ENCODE data around the gene RPS15.

RPS15 gene

DNA sequence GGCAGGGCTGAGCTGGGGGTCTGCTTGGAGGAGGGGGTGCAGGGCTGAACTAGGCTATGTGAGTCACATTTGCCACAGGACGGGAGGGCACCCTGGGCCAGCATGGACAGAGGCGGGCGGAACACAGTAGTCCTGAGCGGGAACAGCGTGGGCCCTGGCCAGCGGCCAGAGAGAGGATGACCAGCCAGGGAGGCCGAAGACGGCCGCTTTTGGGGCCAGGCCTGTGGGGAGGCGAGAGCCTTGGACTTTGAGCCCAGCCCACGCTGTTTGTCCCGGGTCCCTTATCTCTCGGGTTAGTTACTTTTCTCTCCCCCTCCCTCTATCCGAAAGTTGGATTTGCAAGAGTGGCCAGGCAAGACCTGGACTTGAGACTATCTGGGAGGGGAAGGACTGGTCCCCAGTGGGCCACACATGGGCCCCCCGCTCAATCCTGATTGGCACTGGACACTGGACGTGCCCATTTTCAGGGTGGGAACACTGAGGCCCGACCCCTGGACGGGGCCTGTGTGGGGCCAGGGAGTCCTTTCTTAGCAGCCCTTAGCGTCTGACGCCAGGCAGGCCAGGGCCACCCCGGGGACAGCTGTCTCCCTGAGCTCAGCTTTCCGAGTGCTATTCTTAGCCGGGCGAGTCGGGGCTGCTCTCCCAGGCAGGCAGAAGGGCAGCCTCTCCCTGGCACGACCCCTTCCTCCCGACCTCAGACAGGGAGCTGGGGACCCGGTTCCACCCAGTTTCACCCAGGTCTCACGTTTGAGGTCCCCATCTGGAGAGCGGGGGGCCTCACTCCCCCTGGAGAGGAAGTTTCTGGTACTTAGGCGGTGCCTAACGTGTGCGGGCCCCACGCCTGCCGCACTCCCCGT lies 37.7 kb upstream of the RPS15 start:
- Histone ChIP-seq H3K27ac (no peak overlapping the region), H3K36me3 (ENCODE audit: insufficient read depth, low read length) (no peaks in the 10 kb centered on the region), H3K4me3 (peak overlapping the region; percentile 90), H3K9ac (ENCODE audit: insufficient read length) (peak overlapping the region; percentile 78), H3K9me3 (ENCODE audit: low read depth, low read length) (no peaks in the 10 kb centered on the region)
- TF ChIP-seq FOXP2 (optimal IDR thresholded peaks at IDR 0.05; ENCODE audit: control extremely low read depth, extremely low read length, insufficient read depth) (no peak), POLR2AphosphoS5 (IDR thresholded peaks at IDR 0.05; ENCODE audit: borderline replicate concordance, low read depth, low read length) (no peak), EZH2 (IDR thresholded peaks at IDR 0.05) (no peak)
- DNase-seq (ENCODE audit: low read depth, low spot score): no peak

DNA sequence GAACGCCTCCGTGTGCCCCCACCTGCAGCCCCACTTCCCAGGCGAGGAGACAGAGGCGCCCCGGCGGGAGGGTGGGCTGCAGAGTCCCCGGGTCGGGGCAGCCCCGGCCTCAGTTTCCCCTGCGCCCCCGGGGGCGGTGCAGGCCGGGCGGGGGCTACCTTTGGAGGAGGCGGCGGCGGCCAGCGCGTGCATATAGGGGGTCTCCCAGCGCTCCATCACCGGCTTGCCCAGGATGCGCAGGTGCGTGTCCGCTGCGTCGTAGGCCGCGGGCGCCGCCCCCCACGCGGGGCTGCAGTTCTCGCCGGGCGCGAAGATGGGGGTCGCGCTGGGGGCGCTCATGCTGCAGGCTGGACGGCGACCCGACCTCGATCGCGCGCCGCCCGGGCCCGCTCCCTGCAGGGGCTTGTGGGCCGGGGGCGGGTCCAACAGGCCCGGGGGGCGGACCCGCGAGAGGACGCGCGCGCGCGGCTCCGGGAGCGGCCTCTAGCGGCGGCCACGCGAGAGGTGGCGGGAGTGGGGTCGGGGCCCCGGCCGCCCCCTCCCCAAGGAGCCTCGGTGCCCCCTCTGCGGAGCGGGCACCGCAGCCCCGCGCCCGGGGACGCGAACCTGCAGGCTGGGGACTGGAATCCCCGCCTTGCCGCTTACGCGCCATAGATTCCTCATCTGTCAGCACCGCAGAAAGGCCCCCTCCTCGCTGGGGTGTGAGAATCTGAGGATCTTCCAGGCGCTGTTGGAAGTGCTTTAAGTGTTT lies 36.9 kb upstream of the RPS15 start, which contains the start of gene GAMT:
Gene GAMT, minus strand, starts transcription at position 405 of the 751 bp plus-strand sequence. Its CDS starts 66 bp downstream, at position 339.
- H3K9ac ChIP-seq (ENCODE audit: insufficient read length): peak within 1 kb of the TSS; percentile 78
- H3K27ac ChIP-seq: no peak within 1 kb of the TSS
- H3K9me3 ChIP-seq (ENCODE audit: low read depth, low read length): no peaks in the 10 kb centered on the region
- peak within 1 kb of the TSS; percentile 90 for H3K4me3 ChIP-seq
- TF ChIP-seq FOXP2 (optimal IDR thresholded peaks at IDR 0.05; ENCODE audit: control extremely low read depth, extremely low read length, insufficient read depth) (no peak), EZH2 (IDR thresholded peaks at IDR 0.05) (no peak), POLR2AphosphoS5 (IDR thresholded peaks at IDR 0.05; ENCODE audit: borderline replicate concordance, low read depth, low read length) (peak; percentile 53; the same call in 1 of the 2 replicates)
- no peaks in the 10 kb centered on the region for H3K36me3 ChIP-seq (ENCODE audit: insufficient read depth, low read length)
- DNase-seq (ENCODE audit: low read depth, low spot score): no peak

DNA sequence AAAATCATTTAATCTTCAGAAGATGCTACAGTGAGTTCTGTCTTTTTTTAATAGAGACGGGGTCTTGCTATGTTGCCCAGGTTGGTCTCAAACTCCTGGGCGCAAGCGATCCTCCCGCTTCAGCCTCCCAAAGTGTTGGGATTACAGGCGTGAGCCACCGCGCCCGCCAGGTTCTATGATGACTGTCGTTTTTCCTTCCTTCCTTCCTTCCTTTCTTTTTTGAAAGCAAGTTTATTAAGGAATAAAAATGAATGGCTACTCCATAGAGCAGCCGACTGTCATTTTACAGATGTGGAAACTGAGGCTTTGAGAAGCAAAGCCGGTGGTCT lies 36.3 kb upstream of the RPS15 start:
- no peak for DNase-seq (ENCODE audit: low read depth, low spot score)

DNA sequence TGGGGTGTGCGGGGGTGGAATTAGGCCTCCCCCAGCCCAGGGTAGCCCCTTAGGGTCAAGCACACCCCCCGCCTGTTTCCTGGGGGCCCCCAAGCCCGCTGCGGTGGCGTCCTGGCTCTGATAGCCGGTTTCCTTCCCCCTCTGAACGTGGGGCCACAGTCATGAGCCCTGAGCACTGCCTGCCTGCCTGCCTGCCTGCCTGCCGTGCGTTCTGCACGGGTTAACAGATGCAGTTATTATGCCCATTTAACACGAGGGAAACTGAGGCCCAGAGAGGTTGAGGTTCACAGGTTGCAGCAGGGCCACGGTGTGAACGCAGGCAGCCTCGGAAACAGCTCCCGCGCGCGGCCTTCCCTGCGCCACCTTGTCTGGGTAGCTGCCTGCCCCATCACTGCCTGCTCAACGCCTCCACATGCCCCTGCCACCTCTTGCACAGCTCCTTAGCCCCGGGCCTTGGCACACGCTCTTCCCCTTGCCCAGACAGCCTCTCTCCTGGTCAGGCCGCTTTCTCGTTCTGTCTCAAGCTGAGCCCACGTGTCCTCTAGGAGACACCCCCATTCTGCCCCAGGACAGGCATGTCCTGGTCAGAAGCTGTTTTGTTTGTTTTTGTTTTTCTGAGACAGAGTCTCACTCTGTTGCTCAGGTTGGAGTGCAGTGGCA lies 35.7 kb upstream of the RPS15 start:
- TF ChIP-seq EZH2 (IDR thresholded peaks at IDR 0.05) (no peak), POLR2AphosphoS5 (IDR thresholded peaks at IDR 0.05; ENCODE audit: borderline replicate concordance, low read depth, low read length) (no peak)
- Histone ChIP-seq H3K36me3 (ENCODE audit: insufficient read depth, low read length) (no peaks in the 10 kb centered on the region), H3K27ac (no peak overlapping the region), H3K9ac (ENCODE audit: insufficient read length) (no peak overlapping the region), H3K4me3 (no peak overlapping the region), H3K9me3 (ENCODE audit: low read depth, low read length) (no peaks in the 10 kb centered on the region)
- DNase-seq (ENCODE audit: low read depth, low spot score): no peak

More for the DNA sequence above, 36.3 kb upstream of the RPS15 start:
- H3K4me3 ChIP-seq: peak overlapping the region; percentile 90
- no peaks in the 10 kb centered on the region for H3K9me3 ChIP-seq (ENCODE audit: low read depth, low read length)
- no peaks in the 10 kb centered on the region for H3K36me3 ChIP-seq (ENCODE audit: insufficient read depth, low read length)
- peak overlapping the region; percentile 74 for H3K9ac ChIP-seq (ENCODE audit: insufficient read length)
- no peak overlapping the region for H3K27ac ChIP-seq
- TF ChIP-seq POLR2AphosphoS5 (IDR thresholded peaks at IDR 0.05; ENCODE audit: borderline replicate concordance, low read depth, low read length) (no peak), FOXP2 (optimal IDR thresholded peaks at IDR 0.05; ENCODE audit: control extremely low read depth, extremely low read length, insufficient read depth) (no peak), EZH2 (IDR thresholded peaks at IDR 0.05) (no peak)

DNA sequence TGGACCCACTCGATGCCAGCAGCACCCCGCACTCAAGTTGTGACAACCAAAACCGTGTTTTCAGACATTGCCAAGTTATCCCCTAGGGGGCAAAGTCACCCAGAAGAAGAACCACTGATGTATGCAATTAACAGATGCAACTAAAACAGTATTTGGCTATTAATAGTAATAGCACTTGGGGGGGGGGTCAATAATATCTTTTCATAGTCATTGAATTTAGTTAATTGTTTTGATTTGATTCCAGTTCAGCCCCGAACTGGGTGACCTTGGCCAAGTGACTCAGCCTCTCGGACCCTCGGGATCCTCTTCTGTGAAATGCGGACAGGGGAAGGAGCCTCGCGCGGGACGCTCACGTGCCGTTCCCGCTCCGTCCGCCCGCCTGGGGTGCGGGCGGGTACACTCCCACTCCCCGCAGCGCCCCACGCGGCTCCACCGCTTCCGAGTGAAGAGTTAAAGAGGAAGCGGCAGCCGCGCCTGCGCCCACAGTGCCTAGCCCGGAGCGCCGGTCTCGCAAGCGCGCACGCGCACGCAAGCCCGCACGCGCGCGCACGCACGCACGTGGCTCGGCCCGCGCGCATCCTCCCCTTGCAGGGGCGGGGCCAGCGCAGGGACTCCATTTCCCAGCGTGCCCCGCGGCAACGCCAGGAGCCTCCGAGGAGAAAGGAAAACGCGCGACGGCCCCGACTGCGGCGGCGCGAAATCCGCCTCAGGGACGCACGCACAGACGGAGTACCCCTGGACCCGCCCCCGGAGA lies 31.2 kb upstream of the RPS15 start:
- Histone ChIP-seq H3K9me3 (ENCODE audit: low read depth, low read length) (no peaks in the 10 kb centered on the region), H3K4me3 (peak overlapping the region; percentile 90), H3K27ac (peak overlapping the region; percentile 86), H3K36me3 (ENCODE audit: insufficient read depth, low read length) (peaks cover 21% of the 10 kb centered on the region), H3K9ac (ENCODE audit: insufficient read length) (peak overlapping the region; percentile 62)
- peak; percentile 77 for DNase-seq (ENCODE audit: low read depth, low spot score)
- TF ChIP-seq POLR2AphosphoS5 (IDR thresholded peaks at IDR 0.05; ENCODE audit: borderline replicate concordance, low read depth, low read length) (peak; percentile 69; the same call in 1 of the 2 replicates), EZH2 (IDR thresholded peaks at IDR 0.05) (no peak)

DNA sequence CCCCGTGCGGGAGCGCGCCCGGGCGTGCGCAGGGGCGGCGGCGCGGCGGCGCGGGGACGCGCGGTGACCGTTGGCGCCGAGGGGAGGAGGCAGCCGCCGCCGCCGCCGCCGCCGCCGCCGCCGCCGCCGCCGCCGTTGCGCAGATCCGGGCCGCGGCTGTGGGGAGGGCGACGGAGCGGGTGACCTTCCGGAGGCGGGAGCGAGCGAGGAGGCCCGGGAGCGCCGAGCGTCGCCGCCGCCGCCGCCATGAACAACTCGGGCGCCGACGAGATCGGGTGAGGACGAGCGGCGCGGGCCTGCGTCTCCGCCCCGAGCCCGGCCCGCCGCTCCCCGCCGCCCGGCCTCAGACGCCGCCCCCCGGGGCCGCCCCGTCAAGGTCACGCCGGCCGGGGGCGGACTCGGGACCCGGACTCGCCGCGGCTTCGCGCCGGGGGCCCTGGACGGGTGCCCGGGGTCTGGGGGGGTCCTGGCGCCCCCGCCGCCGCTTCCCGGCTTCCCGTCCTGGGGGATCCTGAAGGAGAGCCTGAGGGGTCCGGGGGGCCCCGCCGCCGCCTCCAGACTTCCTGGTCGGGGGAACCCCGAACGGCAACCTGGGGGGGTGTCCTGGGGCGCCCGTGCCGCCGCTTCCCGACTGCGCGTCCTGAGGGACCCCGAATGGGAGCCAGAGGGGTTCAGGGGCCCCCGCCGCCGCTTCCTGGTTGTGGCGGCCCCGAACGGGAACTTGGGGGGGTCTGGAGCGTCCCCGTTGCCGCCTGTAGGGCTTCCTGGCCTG lies 30.5 kb upstream of the RPS15 start, which contains the start of gene DAZAP1:
Gene DAZAP1, plus strand, starts transcription at position 59 of the 772 bp plus-strand sequence. Its CDS starts 188 bp downstream, at position 247.
- Histone ChIP-seq H3K36me3 (ENCODE audit: insufficient read depth, low read length) (peaks cover 23% of the 10 kb centered on the region), H3K27ac (peak within 1 kb of the TSS; percentile 94), H3K9ac (ENCODE audit: insufficient read length) (peak within 1 kb of the TSS; percentile 99), H3K9me3 (ENCODE audit: low read depth, low read length) (no peaks in the 10 kb centered on the region), H3K4me3 (peak within 1 kb of the TSS; percentile 96)
- DNase-seq (ENCODE audit: low read depth, low spot score): no peak
- TF ChIP-seq POLR2AphosphoS5 (IDR thresholded peaks at IDR 0.05; ENCODE audit: borderline replicate concordance, low read depth, low read length): no peak
- TF ChIP-seq EZH2 (IDR thresholded peaks at IDR 0.05): no peak
- TF ChIP-seq FOXP2 (optimal IDR thresholded peaks at IDR 0.05; ENCODE audit: control extremely low read depth, extremely low read length, insufficient read depth): no peak

Data from SK-N-MC (cell line).